ENCODE results near the gene ARSA.

DNA sequence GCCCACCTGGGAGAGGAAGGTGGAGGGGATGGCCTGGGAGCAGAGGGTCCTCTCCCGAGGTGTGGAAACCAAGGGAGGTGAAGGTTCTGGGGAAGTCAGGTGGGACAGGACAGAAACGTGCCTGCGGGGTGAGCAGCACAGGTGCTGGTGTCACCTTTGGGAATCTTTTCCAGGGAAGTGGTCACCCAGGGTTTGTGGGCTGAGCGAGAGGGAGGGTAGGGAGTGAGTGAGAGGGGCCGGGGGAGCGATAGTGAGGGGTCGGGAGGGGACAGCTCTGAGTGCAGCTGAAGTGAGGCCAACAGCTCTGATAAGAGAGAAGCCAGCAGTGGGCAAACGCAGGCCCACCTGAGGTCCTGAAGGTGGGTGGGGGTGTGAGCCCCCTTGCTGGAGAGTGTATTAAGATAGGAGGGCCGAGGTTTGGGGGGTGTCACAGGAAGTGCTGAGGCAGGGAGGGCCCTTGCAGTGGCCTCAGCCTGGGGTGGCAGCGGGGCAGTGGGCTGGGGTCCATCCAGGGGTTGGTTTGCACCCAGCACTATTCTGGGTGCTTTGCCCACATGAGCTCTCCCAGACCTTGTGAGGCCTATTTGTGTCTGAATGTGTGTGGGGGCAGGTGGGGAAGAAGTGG, 43.1 kb upstream of the ARSA start:
- TF ChIP-seq, protein P1, sequence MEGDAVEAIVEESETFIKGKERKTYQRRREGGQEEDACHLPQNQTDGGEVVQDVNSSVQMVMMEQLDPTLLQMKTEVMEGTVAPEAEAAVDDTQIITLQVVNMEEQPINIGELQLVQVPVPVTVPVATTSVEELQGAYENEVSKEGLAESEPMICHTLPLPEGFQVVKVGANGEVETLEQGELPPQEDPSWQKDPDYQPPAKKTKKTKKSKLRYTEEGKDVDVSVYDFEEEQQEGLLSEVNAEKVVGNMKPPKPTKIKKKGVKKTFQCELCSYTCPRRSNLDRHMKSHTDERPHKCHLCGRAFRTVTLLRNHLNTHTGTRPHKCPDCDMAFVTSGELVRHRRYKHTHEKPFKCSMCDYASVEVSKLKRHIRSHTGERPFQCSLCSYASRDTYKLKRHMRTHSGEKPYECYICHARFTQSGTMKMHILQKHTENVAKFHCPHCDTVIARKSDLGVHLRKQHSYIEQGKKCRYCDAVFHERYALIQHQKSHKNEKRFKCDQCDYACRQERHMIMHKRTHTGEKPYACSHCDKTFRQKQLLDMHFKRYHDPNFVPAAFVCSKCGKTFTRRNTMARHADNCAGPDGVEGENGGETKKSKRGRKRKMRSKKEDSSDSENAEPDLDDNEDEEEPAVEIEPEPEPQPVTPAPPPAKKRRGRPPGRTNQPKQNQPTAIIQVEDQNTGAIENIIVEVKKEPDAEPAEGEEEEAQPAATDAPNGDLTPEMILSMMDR (IDR thresholded peaks at IDR 0.05) = no peak
- no peak for TF ChIP-seq POLR2A (IDR thresholded peaks at IDR 0.05)
- no peak for TF ChIP-seq POLR2AphosphoS5 (IDR thresholded peaks at IDR 0.05)

Measured in sigmoid colon (tissue), 4 donors.